Neural progenitor cell (in vitro differentiated cells): ENCODE data around the gene MFAP4. TPM values are rescaled to one million over a fixed set of nuclear protein-coding genes. Genes with fewer than 3 reads are reported as not detected.

Source experiments
- DNase-seq: peaks from one replicate; pipeline ENCODE4 v3.0.0-alpha.2; 2016; ENCODE audit warnings: low spot score
- H2AFZ ChIP-seq: fragments of 200-600 bp; sonication (generic); replicated peaks from 2 replicates; pipeline ENCODE4 v1.6.1; 2016; ENCODE audit warnings: antibody characterized with exemption
- H3F3A ChIP-seq: fragments of 200-600 bp; sonication (generic); 2 replicates; pipeline ENCODE4 v1.6.1; 2016; ENCODE audit warnings: antibody characterized with exemption, low read depth
- H3K27ac ChIP-seq: fragments of 200-600 bp; sonication (generic); 2 replicates; pipeline ENCODE4 v1.5.1; 2016; ENCODE audit warnings: mild to moderate bottlenecking
- H3K27me3 ChIP-seq: fragments of 200-600 bp; sonication (generic); 2 replicates; pipeline ENCODE4 v1.6.1; 2016; ENCODE audit warnings: mild to moderate bottlenecking, moderate library complexity
- H3K36me3 ChIP-seq: fragments of 200-600 bp; sonication (generic); 2 replicates; pipeline ENCODE4 v1.5.1; 2016
- H3K4me1 ChIP-seq: fragments of 200-600 bp; sonication (generic); 2 replicates; pipeline ENCODE4 v1.6.1; 2016; ENCODE audit warnings: mixed run types
- H3K4me2 ChIP-seq: fragments of 200-600 bp; sonication (generic); 2 replicates; pipeline ENCODE4 v1.6.1; 2016
- H3K4me3 ChIP-seq: fragments of 200-600 bp; sonication (generic); 2 replicates; pipeline ENCODE4 v1.5.1; 2016
- H3K79me2 ChIP-seq: fragments of 200-600 bp; sonication (generic); 2 replicates; pipeline ENCODE4 v1.6.1; 2016; ENCODE audit warnings: low read depth
- H3K9ac ChIP-seq: fragments of 200-600 bp; sonication (generic); 2 replicates; pipeline ENCODE4 v1.6.1; 2016
- H3K9me3 ChIP-seq: fragments of 200-600 bp; sonication (generic); 2 replicates; pipeline ENCODE4 v1.5.1; 2016; ENCODE audit warnings: low read depth
- H4K20me1 ChIP-seq: fragments of 200-600 bp; sonication (generic); 2 replicates; pipeline ENCODE4 v1.6.1; 2016; ENCODE audit warnings: low read depth
- H3K27ac Mint-ChIP-seq: 3 replicates; pipeline ENCODE4 v1.8.0; 2021; ENCODE audit warnings: mixed read lengths
- H3K27me3 Mint-ChIP-seq: 2 replicates; pipeline ENCODE4 v1.8.0; 2022; ENCODE audit warnings: low read depth, mild to moderate bottlenecking, inconsistent platforms, moderate library complexity, mixed read lengths; ENCODE audit not compliant: insufficient read depth
- H3K36me3 Mint-ChIP-seq: 3 replicates; pipeline ENCODE4 v1.8.0; 2021; ENCODE audit warnings: mixed read lengths
- H3K4me1 Mint-ChIP-seq: 3 replicates; pipeline ENCODE4 v1.8.0; 2021; ENCODE audit warnings: mixed read lengths
- H3K4me3 Mint-ChIP-seq: 3 replicates; pipeline ENCODE4 v1.8.0; 2021; ENCODE audit warnings: mild to moderate bottlenecking, moderate library complexity, mixed read lengths
- H3K9me3 Mint-ChIP-seq: 3 replicates; pipeline ENCODE4 v1.8.0; 2020; ENCODE audit warnings: mixed read lengths
- CTCF ChIP-seq: fragments of 200-600 bp; sonication (generic); IDR thresholded peaks from 2 replicates; pipeline ENCODE4 v1.5.1; 2017; ENCODE audit warnings: antibody characterized with exemption, mild to moderate bottlenecking
- EZH2 ChIP-seq: fragments of 200-600 bp; sonication (generic); IDR thresholded peaks from 2 replicates; pipeline ENCODE4 v1.6.1; 2017; ENCODE audit warnings: antibody characterized with exemption, mild to moderate bottlenecking, moderate library complexity
- EZH2phosphoT487 ChIP-seq: fragments of 200-600 bp; sonication (generic); IDR thresholded peaks from 2 replicates; pipeline ENCODE4 v1.6.1; 2017; ENCODE audit warnings: antibody characterized with exemption
- total RNA-seq: library from RNA; depleted of rRNA; stranded (reverse); fragments of >200 nt; gene quantifications from 2 replicates; pipeline ENCODE4 v1.2.3, GENCODE V29; 2015; ENCODE audit warnings: low replicate concordance

MFAP4 gene
- total RNA-seq, 1 donor from 2014 or later, result not detected

- Histone ChIP-seq H3K9me3 (no peaks in the 10 kb centered on the region), H3K27ac (no peak overlapping the region), H3K79me2 (peaks cover 35% of the 10 kb centered on the region), H3K4me2 (no peak overlapping the region), H4K20me1 (peaks cover 30% of the 10 kb centered on the region), H3K4me3 (no peak overlapping the region), H3F3A (peaks cover 29% of the 10 kb centered on the region), H3K9ac (no peak overlapping the region), H2AFZ (no peak overlapping the region), H3K27me3 (no peaks in the 10 kb centered on the region), H3K4me1 (peaks cover 10% of the 10 kb centered on the region), H3K36me3 (peaks cover 4% of the 10 kb centered on the region)
- Mint-ChIP-seq H3K27ac (no peak overlapping the region), H3K36me3 (peaks cover 32% of the 10 kb centered on the region), H3K27me3 (peaks cover 11% of the 10 kb centered on the region), H3K4me3 (no peak overlapping the region), H3K9me3 (no peaks in the 10 kb centered on the region), H3K4me1 (peaks cover 27% of the 10 kb centered on the region)
- no peak for TF ChIP-seq EZH2phosphoT487
- no peak for DNase-seq
Measured at GRCh38 chr17:19381741-19382444, 5.1 kb downstream of the MFAP4 start.

- Histone ChIP-seq H4K20me1 (peaks cover 30% of the 10 kb centered on the region), H3F3A (peaks cover 28% of the 10 kb centered on the region), H3K9ac (no peak overlapping the region), H3K4me1 (peaks cover 4% of the 10 kb centered on the region), H3K79me2 (peaks cover 39% of the 10 kb centered on the region), H3K27ac (no peak overlapping the region), H3K27me3 (no peaks in the 10 kb centered on the region), H2AFZ (no peak overlapping the region), H3K9me3 (no peaks in the 10 kb centered on the region), H3K4me3 (no peak overlapping the region), H3K4me2 (no peak overlapping the region), H3K36me3 (peaks cover 4% of the 10 kb centered on the region)
- Mint-ChIP-seq H3K4me1 (peaks cover 25% of the 10 kb centered on the region), H3K27me3 (peaks cover 11% of the 10 kb centered on the region), H3K36me3 (peaks cover 32% of the 10 kb centered on the region), H3K27ac (no peak overlapping the region), H3K4me3 (peak overlapping the region; percentile 50), H3K9me3 (no peaks in the 10 kb centered on the region)
- DNase-seq, result no peak
- TF ChIP-seq CTCF, result no peak
- TF ChIP-seq EZH2phosphoT487, result no peak
- TF ChIP-seq EZH2, result no peak
Measured at GRCh38 chr17:19381361-19381740, 5.6 kb downstream of the MFAP4 start.

- H3K27ac Mint-ChIP-seq, result no peak overlapping the region
- peaks cover 4% of the 10 kb centered on the region for H3K36me3 ChIP-seq
- no peak overlapping the region for H2AFZ ChIP-seq
Measured at GRCh38 chr17:19380481-19381301, 6.3 kb downstream of the MFAP4 start.

More at GRCh38 chr17:19380481-19381301, 6.3 kb downstream of the MFAP4 start:
- H3K79me2 ChIP-seq, result peaks cover 46% of the 10 kb centered on the region
- peaks cover 27% of the 10 kb centered on the region for H3F3A ChIP-seq
- H3K4me1 ChIP-seq, result peaks cover 4% of the 10 kb centered on the region
- DNase-seq, result no peak
- Mint-ChIP-seq H3K36me3 (peaks cover 32% of the 10 kb centered on the region), H3K4me3 (peak overlapping the region; percentile 69), H3K27me3 (peaks cover 11% of the 10 kb centered on the region), H3K9me3 (no peaks in the 10 kb centered on the region), H3K4me1 (peaks cover 25% of the 10 kb centered on the region)
- H3K9me3 ChIP-seq, result no peaks in the 10 kb centered on the region
- no peak overlapping the region for H3K4me2 ChIP-seq
- no peak overlapping the region for H3K27ac ChIP-seq
- H4K20me1 ChIP-seq, result peaks cover 25% of the 10 kb centered on the region
- H3K27me3 ChIP-seq, result no peaks in the 10 kb centered on the region
- H3K9ac ChIP-seq, result no peak overlapping the region
- TF ChIP-seq EZH2phosphoT487, result no peak
- no peak for TF ChIP-seq CTCF
- no peak for TF ChIP-seq EZH2
- H3K4me3 ChIP-seq, result no peak overlapping the region
